ENCODE results near the gene ACOT7. TPM values are rescaled to one million over a fixed set of nuclear protein-coding genes. Genes with fewer than 3 reads are reported as not detected.
"Not testable (repeated sequence)": the region's sequence is repeated elsewhere in the genome, so short reads cannot be mapped to it uniquely, and the experiment has no call there.

Gene ACOT7
- total RNA-seq, 2 experiments from 2014 or later, result 101 TPM

DNA sequence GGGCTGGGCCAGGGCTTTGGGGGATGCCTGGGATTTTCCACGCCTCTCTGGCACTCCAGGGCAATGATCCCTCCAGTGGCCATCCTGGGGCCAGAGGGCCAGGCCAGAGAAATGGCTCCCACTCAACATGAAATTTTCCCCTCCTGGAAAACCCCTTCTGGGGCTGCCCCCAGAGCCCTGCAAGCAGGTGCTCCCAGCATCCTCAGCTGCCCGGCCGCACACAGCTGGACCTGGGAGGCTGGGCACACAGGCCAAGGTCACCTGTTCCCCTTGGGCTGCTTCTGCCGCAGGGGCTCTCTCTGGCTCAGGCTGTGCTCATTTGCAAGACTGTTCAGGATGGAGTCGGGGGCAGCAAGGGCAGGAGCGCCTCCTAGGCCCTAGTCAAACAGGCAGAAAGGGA, 34.9 kb upstream of the ACOT7 start:
- POLR2A ChIA-PET; H3K4me3 Mint-ChIP-seq; H3K27ac Mint-ChIP-seq; DNase-seq; H3K4me1 Mint-ChIP-seq; H3K36me3 Mint-ChIP-seq (ENCODE audit: low read depth); H3K9me3 Mint-ChIP-seq: not testable (repeated sequence)
- H3K27me3 Mint-ChIP-seq, result peaks cover 27% of the 10 kb centered on the region
- CTCF ChIA-PET, result interaction anchor here (0.7 to 1.3 kb wide), 2 partner anchors 9 to 10 kb away, joined by 3 read pairs; no protein-coding TSS in a partner anchor

DNA sequence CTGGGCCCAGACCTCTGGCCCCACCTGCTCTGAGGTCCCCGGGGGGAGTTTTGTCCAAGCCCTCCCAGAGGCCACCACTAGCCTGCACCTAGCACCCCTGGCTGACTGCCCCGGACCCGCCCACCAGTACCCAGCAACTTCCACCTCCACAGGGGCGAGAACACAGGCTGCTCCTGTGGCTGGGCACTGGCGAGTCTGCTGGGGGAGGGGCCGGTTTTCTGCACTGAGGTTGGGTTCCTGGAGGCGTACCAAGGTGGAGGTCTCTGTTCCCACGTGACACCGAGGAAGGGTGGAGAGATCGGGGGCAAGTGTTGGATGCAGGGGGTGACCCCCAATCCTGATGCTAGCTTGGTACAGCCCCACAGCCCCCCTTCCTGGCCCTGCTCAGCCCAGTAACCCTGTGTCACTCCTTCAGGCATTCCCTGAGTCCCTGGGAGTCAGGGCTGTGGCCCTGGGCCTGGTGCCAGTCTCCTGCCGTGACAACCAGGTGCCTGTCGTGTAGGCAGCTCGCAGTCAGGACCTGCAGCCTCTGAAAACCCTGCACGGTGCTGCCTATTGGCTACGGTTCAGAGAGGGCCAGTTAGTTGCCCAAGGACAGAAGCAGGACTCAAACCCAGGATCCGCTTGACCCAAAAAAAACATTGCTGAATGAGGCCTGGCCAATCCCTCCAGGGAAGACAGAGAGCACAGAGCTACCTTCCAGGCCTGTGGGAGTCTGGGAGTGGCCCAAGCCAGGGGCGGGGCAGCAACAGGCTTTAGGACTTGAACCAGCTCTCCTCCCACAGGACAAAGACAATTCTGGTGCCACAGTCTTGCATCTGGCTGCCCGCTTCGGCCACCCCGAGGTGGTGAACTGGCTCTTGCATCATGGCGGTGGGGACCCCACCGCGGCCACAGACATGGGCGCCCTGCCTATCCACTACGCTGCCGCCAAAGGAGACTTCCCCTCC, 34.1 kb upstream of the ACOT7 start:
- no peaks in the 10 kb centered on the region for H3K36me3 Mint-ChIP-seq (ENCODE audit: low read depth)
- peaks cover 8% of the 10 kb centered on the region for H3K4me1 Mint-ChIP-seq
- H3K9me3 Mint-ChIP-seq, result no peaks in the 10 kb centered on the region
- H3K4me3 Mint-ChIP-seq, result no peak overlapping the region
- CTCF ChIA-PET, result no interaction called here
- DNase-seq, result no peak
- POLR2A ChIA-PET, result no interaction called here
- H3K27ac Mint-ChIP-seq, result no peak overlapping the region
- peaks cover 32% of the 10 kb centered on the region for H3K27me3 Mint-ChIP-seq

DNA sequence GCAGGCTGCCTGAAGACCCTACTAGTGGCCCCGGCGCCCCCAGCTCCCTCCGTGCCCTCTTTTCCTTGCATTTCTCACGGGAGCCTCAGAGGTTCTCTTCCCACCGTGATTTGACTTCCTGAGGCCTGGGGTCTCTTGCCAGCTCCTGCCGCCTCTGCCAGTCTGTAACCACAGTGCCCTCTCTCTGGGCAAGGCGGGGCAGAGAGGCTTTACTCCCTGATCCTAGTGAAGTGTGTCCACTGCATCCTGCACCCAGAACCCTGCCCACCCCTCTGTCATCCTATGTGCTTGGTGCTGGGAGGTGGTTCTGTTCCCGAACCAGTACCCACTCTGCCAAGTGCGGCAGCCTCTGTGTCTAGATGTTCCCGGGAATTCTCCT, 33.4 kb upstream of the ACOT7 start:
- H3K4me3 Mint-ChIP-seq, result no peak overlapping the region
- ChIA-PET POLR2A (no interaction called here), CTCF (interaction anchor here (1.3 to 1.5 kb wide), 3 partner anchors 11 to 79 kb away, joined by 3 to 6 read pairs (median 4); no protein-coding TSS in a partner anchor)
- DNase-seq, result no peak
- H3K36me3 Mint-ChIP-seq (ENCODE audit: low read depth), result no peaks in the 10 kb centered on the region
- H3K27ac Mint-ChIP-seq, result no peak overlapping the region
- H3K9me3 Mint-ChIP-seq, result no peaks in the 10 kb centered on the region
- H3K27me3 Mint-ChIP-seq, result peaks cover 39% of the 10 kb centered on the region
- H3K4me1 Mint-ChIP-seq, result peaks cover 9% of the 10 kb centered on the region

DNA sequence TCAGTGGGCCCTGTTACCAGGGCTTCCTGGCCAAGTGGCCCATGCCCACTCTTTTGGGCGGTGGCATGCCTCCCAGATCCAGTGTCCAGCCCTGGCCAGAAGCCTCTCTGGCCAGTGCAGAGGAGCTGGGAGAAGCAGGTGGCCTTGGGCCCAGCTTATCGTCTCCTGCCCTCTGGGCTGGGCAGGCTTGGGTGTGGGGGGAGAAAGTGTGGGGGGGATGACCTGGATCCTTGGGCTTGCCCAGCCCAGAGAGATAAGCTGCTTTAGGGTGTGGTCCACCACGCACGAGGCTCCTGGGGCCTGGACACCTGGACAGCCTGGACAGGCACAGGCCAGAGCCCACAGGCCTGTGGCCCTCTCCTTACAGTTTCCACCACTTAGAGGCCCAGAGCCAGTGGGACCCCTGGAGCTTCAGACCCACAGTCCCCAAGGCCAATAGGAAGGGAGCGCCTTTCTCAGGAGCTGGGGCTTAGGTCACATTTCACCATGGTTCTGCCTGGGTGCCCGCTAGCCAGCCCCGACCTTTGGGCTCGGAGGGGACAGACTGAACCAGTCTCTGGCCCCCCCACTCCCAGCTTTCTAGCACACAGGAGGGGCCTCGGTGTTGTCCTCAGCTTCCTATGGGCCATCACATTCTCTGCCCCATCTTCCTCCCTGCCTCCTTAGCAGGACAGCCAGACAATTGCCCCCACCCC, 32.9 kb upstream of the ACOT7 start:
- no peak overlapping the region for H3K27ac Mint-ChIP-seq
- H3K9me3 Mint-ChIP-seq, result no peaks in the 10 kb centered on the region

DNA sequence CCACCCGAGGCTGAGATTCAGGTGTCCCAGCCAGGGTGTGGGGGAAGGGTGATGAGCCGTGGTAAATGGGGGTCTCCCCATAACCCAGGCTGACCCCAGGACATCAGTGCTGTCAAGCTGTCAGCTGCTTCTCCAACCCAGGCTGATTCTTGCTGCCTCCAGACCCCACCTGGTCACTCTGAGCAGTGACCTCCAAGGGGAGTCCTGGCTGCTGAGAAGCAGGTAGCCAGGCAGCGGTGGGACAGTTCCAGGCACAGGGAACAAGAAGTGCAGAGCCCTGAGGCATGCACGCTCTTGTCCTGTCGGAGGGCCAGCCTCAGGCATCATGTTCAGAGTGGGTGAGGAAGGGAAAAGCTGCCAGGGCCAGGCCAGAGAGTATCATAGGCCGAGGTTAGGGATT, 32.1 kb upstream of the ACOT7 start:
- no peak overlapping the region for H3K4me3 Mint-ChIP-seq
- no peak overlapping the region for H3K27ac Mint-ChIP-seq
- no peaks in the 10 kb centered on the region for H3K36me3 Mint-ChIP-seq (ENCODE audit: low read depth)
- H3K9me3 Mint-ChIP-seq, result no peaks in the 10 kb centered on the region
- peaks cover 51% of the 10 kb centered on the region for H3K27me3 Mint-ChIP-seq
- CTCF ChIA-PET, result interaction anchor here (0.7 to 1.5 kb wide), 7 partner anchors 12 to 221 kb away, joined by 3 to 6 read pairs (median 4); partner anchors contain the start of gene NOL9
- peaks cover 13% of the 10 kb centered on the region for H3K4me1 Mint-ChIP-seq
- no peak for DNase-seq
- POLR2A ChIA-PET, result no interaction called here

More for the DNA sequence above, 32.9 kb upstream of the ACOT7 start:
- POLR2A ChIA-PET, result no interaction called here
- H3K36me3 Mint-ChIP-seq (ENCODE audit: low read depth), result no peaks in the 10 kb centered on the region
- DNase-seq, result no peak
- peaks cover 13% of the 10 kb centered on the region for H3K4me1 Mint-ChIP-seq
- H3K4me3 Mint-ChIP-seq, result no peak overlapping the region
- peaks cover 44% of the 10 kb centered on the region for H3K27me3 Mint-ChIP-seq
- CTCF ChIA-PET, result interaction anchor here (0.5 to 1.5 kb wide), 7 partner anchors 12 to 220 kb away, joined by 3 to 6 read pairs (median 4); partner anchors contain the start of gene NOL9

DNA sequence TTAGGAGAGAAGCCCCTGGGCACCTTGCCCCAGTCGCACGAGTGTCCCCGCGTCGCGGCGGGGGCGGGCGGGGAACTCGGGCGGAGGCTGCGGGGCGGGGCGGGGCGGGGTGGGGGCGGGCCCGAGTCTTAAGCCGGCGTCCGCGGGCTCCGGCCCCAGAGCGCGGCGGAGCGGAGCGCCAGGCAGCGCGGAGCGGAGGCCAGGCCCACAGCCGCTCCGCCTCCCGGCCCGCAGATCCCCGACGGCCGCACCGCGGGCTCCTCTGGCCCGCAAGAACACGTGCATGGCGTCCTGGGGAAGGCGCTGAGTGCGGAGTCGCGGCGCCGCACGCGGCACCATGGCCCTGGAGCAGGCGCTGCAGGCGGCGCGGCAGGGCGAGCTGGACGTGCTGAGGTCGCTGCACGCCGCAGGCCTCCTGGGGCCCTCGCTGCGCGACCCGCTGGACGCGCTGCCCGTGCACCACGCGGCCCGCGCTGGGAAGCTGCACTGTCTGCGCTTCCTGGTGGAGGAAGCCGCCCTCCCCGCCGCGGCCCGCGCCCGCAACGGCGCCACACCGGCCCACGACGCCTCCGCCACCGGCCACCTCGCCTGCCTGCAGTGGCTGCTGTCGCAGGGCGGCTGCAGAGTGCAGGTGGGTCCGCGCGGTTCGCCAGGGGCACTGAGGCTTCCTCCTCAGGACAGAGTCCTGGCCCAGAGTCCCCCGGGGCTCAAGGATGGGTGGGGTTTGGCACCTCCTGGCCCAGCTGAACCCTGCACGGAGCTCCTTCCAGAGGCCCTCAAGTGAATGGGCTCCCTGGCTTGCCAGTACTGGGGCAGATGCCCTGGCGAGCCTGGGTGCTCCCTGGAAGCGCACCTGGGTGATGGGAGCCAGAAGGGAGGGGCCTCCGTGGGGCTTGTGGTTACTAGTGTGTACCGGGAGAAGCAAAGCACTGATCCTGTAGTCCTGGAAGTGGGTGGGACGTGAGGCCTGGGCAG, 31.3 kb upstream of the ACOT7 start, which contains the start of gene ESPN:
Gene ESPN (plus strand): TSS at position 158 of the 975 bp plus-strand sequence. CDS start 180 bp downstream, at position 338.
- Mint-ChIP-seq H3K36me3 (ENCODE audit: low read depth) (no peaks in the 10 kb centered on the region), H3K4me3 (peak within 1 kb of the TSS; percentile 13), H3K27ac (no peak within 1 kb of the TSS), H3K27me3 (peaks cover 48% of the 10 kb centered on the region), H3K4me1 (peaks cover 13% of the 10 kb centered on the region), H3K9me3 (no peaks in the 10 kb centered on the region)
- ChIA-PET CTCF (interaction anchor here (1.1 to 1.5 kb wide), 3 partner anchors 14 to 77 kb away, joined by 3 to 4 read pairs (median 4); no protein-coding TSS in a partner anchor), POLR2A (no interaction called here)
- DNase-seq, result no peak

DNA sequence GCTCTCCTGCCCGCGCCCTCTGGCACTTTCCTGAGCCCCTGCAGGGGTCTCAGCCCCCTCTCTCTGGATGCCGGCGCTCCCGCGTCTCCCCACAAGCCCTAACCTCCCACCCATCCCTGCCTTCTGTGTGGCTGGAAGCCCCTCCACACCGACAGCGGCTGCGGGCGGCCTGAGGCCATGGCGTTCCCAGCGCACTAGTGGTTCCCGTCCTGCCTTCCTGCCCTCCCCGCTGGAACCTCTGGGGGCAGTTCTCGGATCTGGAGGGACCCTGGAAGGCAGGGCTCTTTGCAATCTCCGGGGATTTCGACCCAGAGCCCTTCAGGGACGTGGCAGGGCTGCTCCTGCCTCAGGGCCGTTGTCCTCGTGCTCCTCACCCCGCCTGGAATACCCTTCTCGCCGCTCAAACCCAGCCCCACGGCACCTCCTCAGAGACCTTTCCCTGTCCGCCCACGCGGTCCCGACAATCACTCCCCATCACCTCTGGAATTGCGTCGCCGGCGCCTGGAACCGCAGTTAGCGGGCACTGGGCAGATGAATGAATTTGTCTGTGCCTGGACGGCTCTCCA, 30.5 kb upstream of the ACOT7 start:
- H3K27me3 Mint-ChIP-seq, result peaks cover 49% of the 10 kb centered on the region
- peak overlapping the region; percentile 13 for H3K4me3 Mint-ChIP-seq
- DNase-seq, result no peak
- H3K4me1 Mint-ChIP-seq, result peaks cover 15% of the 10 kb centered on the region
- H3K27ac Mint-ChIP-seq, result no peak overlapping the region
- H3K36me3 Mint-ChIP-seq (ENCODE audit: low read depth), result no peaks in the 10 kb centered on the region
- H3K9me3 Mint-ChIP-seq, result no peaks in the 10 kb centered on the region
- POLR2A ChIA-PET, result no interaction called here
- CTCF ChIA-PET, result interaction anchor here (0.8 to 4.2 kb wide), 17 partner anchors 9 to 178 kb away, joined by 3 to 17 read pairs (median 4); no protein-coding TSS in a partner anchor

DNA sequence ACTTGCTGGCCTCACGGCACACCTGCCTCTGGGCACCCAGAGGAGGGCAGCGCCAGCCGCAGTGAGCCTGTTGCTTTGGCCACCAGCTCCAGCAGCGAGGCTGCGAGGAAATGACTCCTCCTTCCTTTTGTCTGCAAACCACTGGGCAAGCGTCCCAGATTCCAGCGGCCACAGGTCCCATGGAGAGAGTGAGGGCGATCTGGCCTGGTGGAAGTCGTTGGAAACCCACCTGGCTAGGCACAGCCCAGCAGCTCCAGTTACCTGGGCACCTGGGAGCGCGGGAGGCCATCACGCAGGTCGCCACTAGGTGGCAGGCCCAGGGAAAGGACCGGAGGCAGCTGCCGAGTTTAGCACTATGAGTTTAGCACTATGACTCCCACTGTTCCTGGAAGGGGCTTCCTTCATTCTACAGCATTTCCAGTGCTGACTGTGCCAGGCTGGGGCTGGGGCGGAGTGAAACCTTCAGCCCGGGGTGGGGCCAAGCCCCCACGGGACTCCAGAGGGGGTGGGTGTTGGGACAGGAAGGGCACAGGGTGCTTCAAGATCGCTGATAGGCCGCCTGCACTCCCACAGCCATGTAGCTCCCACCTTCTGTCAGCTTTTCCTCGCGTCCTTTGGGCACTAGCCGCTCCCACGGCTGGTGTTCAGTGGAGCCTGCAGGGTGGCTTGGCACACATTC, 29.9 kb upstream of the ACOT7 start:
- peak; percentile 73 for DNase-seq
- H3K36me3 Mint-ChIP-seq (ENCODE audit: low read depth), result no peaks in the 10 kb centered on the region
- peaks cover 15% of the 10 kb centered on the region for H3K4me1 Mint-ChIP-seq
- H3K4me3 Mint-ChIP-seq, result no peak overlapping the region
- H3K9me3 Mint-ChIP-seq, result no peaks in the 10 kb centered on the region
- H3K27me3 Mint-ChIP-seq, result peaks cover 53% of the 10 kb centered on the region
- POLR2A ChIA-PET, result no interaction called here
- CTCF ChIA-PET, result interaction anchor here (0.6 to 4.2 kb wide), 20 partner anchors 9 to 186 kb away, joined by 3 to 17 read pairs (median 4); no protein-coding TSS in a partner anchor
- H3K27ac Mint-ChIP-seq, result no peak overlapping the region

DNA sequence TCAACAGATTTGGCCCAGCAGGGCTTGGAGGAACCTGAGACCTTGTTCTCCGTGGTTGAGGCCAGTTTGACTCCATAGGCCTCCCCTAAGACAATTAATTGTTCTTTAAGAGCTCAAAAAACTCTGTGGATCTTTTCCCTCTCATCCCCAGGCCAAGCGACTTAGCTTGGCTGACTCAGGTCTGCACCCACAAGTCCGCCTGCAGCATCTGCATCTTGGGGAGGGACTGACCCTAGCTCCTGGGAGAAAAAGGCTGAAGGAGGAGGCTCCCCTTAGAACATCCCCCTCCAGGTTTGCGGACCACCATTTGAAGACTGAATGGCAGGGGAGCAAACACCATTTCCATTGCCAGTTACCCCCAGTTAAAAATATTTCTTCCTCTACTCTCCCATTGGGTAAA, 27.7 kb upstream of the ACOT7 start:
- CTCF ChIA-PET, result interaction anchor here (0.8 to 4.2 kb wide), 6 partner anchors 16 to 175 kb away, joined by 3 to 17 read pairs (median 4); no protein-coding TSS in a partner anchor

DNA sequence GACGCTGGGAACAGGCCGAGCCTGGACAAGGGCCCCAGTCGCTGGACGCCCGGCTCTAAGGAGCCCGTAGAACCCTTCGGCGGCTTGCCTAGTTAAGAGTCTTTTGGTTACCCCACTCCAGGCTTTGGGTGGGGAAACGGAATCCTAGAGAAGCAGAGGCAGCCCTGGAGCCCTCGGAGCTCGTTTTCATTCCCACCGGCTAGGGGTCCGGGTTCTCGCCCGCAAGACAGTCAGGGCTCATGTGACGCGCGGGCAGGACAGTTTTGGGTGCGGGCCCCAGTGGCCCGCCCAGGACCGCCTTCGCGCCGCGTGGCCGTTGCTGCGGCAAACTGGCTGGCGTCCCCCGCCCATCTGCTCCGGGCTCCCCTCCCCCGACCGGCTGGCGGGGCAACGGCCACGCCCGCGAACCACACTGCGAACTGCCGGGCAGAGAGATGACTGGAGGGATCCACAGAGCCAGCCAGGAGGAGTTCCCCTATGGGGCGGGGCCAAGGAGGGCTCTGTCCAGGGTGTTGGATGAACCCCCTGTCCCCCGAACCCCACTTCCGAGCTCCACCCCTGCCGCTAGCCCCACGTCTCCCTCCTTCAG, 27.0 kb upstream of the ACOT7 start:
- Mint-ChIP-seq H3K36me3 (ENCODE audit: low read depth) (no peaks in the 10 kb centered on the region), H3K4me1 (peaks cover 16% of the 10 kb centered on the region), H3K27me3 (peaks cover 74% of the 10 kb centered on the region), H3K9me3 (no peaks in the 10 kb centered on the region), H3K27ac (no peak overlapping the region), H3K4me3 (no peak overlapping the region)
- ChIA-PET POLR2A (interaction anchor here (0.6 kb wide), 1 partner anchor 542 kb away, joined by 4 read pairs; no protein-coding TSS in a partner anchor), CTCF (interaction anchor here (0.9 to 4.2 kb wide), 5 partner anchors 15 to 174 kb away, joined by 3 to 17 read pairs (median 3); no protein-coding TSS in a partner anchor)
- DNase-seq, result no peak

More for the DNA sequence above, 27.7 kb upstream of the ACOT7 start:
- Mint-ChIP-seq H3K9me3 (no peaks in the 10 kb centered on the region), H3K4me1 (peaks cover 15% of the 10 kb centered on the region), H3K36me3 (ENCODE audit: low read depth) (no peaks in the 10 kb centered on the region), H3K27me3 (peaks cover 72% of the 10 kb centered on the region), H3K4me3 (no peak overlapping the region), H3K27ac (no peak overlapping the region)
- POLR2A ChIA-PET, result interaction anchor here (0.6 kb wide), 1 partner anchor 542 kb away, joined by 4 read pairs; no protein-coding TSS in a partner anchor
- DNase-seq, result no peak
